Heart left ventricle (tissue), 13 donors: ENCODE results near the gene CLDN4.

Source experiments
- POLR2A ChIP-seq, 2 donors: fragments of 450-650 bp; IDR thresholded peaks; one replicate each; pipeline ENCODE4 v1.6.1; 2017; ENCODE audit warnings: antibody characterized with exemption in 2 of 2, mild to moderate bottlenecking in 2 of 2, moderate library complexity in 2 of 2
- TF ChIP-seq, protein P1 (sequence below), 12 donors: fragments of 200-600 bp; sonication (generic) in 4 of 12; IDR thresholded peaks; one replicate each; pipeline versions ENCODE4 v1.5.0 to v1.8.0; 2018 to 2022; ENCODE audit warnings: antibody characterized with exemption in 12 of 12, mild to moderate bottlenecking in 5 of 12
- donor health status: ischemic (EF 13 %, LVEDD 7.1; RV severe dilation, severe dysfunction).
- donor health status: DM: no; HTN: yes; CAD: no.
- donor health status: DM: no; HTN: no; CAD: no.
- donor health status: ischemic (EF 25% LVEDD 6.9; RV normal size, moderate dysfunction).
- donor health status: ischemic (EF 25% LVEDD 5.7; RV mildly dilated, moderate dysfunction).
- donor health status: ischemic (EF 35%, LVEDD 5.7; RV mildly dilated, moderate dysfunction).
- donor health status: nonischemic (EF 11% LVEDD 7.7; RV severe dilation, severe dysfunction).
- donor health status: DM: yes; HTN: yes; CAD: no.
- donor health status: PGD.
- donor health status: ischemic (EF 29% LVEDD 5.4; RV normal size, mild dysfunction).
- donor health status: nonischemic (EF 23%, LVEDD 6.1; RV moderate dilation, normal function).

DNA sequence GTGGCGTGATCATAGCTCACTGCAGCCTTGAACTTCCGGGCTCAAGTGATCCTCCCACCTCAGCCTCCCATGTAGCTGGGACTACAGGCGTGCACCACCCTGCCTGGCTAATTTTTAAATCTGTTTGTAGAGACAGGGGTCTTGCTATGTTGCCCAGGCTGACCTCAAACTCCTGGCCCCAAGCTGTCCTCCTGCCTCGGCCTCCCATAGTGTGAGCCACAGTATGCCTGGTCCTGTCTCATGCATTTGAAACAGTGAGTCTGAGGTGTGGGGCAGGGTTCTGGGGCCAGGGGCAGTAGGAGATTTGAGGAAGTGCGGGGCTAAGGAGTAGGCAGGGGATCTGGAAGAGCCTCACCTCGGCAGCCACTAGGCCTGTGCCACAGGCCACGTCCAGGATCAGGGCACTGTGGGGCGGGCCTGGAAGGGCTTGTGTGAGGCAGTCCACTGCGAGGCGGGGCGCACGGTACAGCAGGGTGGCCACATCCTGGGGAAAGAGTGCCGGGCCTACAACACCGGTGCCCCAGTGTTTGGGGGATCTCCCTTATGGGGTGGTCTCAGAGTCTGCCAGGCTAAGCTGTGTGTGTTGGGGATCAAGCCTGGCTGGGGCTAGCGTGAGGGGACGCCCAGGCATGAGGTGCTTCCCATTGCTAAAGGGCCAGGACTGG is 10.1 kb downstream of the CLDN4 start:
- TF ChIP-seq, protein P1, sequence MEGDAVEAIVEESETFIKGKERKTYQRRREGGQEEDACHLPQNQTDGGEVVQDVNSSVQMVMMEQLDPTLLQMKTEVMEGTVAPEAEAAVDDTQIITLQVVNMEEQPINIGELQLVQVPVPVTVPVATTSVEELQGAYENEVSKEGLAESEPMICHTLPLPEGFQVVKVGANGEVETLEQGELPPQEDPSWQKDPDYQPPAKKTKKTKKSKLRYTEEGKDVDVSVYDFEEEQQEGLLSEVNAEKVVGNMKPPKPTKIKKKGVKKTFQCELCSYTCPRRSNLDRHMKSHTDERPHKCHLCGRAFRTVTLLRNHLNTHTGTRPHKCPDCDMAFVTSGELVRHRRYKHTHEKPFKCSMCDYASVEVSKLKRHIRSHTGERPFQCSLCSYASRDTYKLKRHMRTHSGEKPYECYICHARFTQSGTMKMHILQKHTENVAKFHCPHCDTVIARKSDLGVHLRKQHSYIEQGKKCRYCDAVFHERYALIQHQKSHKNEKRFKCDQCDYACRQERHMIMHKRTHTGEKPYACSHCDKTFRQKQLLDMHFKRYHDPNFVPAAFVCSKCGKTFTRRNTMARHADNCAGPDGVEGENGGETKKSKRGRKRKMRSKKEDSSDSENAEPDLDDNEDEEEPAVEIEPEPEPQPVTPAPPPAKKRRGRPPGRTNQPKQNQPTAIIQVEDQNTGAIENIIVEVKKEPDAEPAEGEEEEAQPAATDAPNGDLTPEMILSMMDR (IDR thresholded peaks at IDR 0.05): no peak
- no peak for TF ChIP-seq POLR2A (IDR thresholded peaks at IDR 0.05)
